CD1c-positive myeloid dendritic cell (primary cell): Measurements from ENCODE around the gene ATXN7L2.

Source experiments
- DNase-seq: peaks from one replicate; pipeline ENCODE4 v3.0.0-alpha.2; 2016; ENCODE audit errors: extremely low spot score

The ATXN7L2 gene

GRCh38 chr1:109527098-109527811, 43.5 kb downstream of the ATXN7L2 start:
- DNase-seq = no peak

GRCh38 chr1:109527846-109528695, 44.4 kb downstream of the ATXN7L2 start:
- DNase-seq = no peak

GRCh38 chr1:109528712-109529111, 45.0 kb downstream of the ATXN7L2 start:
- no peak for DNase-seq

- no peak for DNase-seq
Measured at GRCh38 chr1:109529881-109530456, 46.3 kb downstream of the ATXN7L2 start.

GRCh38 chr1:109530457-109531087, 46.9 kb downstream of the ATXN7L2 start:
- no peak for DNase-seq

- no peak for DNase-seq
Measured at GRCh38 chr1:109531380-109531779, 47.7 kb downstream of the ATXN7L2 start.

- no peak for DNase-seq
Measured at GRCh38 chr1:109531826-109532364, 48.2 kb downstream of the ATXN7L2 start.

GRCh38 chr1:109532365-109533136, 48.8 kb downstream of the ATXN7L2 start:
- peak; percentile 91 for DNase-seq

GRCh38 chr1:109534307-109534858, 50.7 kb downstream of the ATXN7L2 start:
- DNase-seq = peak; percentile 21

GRCh38 chr1:109535481-109535880, 51.8 kb downstream of the ATXN7L2 start:
- no peak for DNase-seq

GRCh38 chr1:109535971-109536491, 52.3 kb downstream of the ATXN7L2 start:
- no peak for DNase-seq

GRCh38 chr1:109537450-109538178, 53.9 kb downstream of the ATXN7L2 start:
- DNase-seq = no peak

- no peak for DNase-seq
Measured at GRCh38 chr1:109538827-109539555, 55.3 kb downstream of the ATXN7L2 start.

- no peak for DNase-seq
Measured at GRCh38 chr1:109539676-109540075, 56.0 kb downstream of the ATXN7L2 start, which contains the start of gene GPR61. GPR61 (plus strand) TSS chr1:109539872; CDS start chr1:109543023, 3,151 bp downstream.

GRCh38 chr1:109541102-109541501, 57.4 kb downstream of the ATXN7L2 start:
- DNase-seq = no peak
